ENCODE measurements around the gene CDK3.

The CDK3 gene

GRCh38 chr17:75979705-75980187 is 20.9 kb upstream of the CDK3 start:
- intact Hi-C loops (cut with DNase I; ENCODE audit: low total_unique reads): no loop called here
- Histone ChIP-seq H3K4me3 (peak overlapping the region; percentile 71 to 73), H3K4me1 (peaks cover 0 to 37% (median 27%) of the 10 kb centered on the region in 4 donors), H3K27ac (peak overlapping the region; percentile 93 to 99), H3K36me3 (no peaks in the 10 kb centered on the region), H3K27me3 (no peaks in the 10 kb centered on the region), H3K9me3 (no peaks in the 10 kb centered on the region)
- TF ChIP-seq CTCF (IDR thresholded peaks at IDR 0.05): no peak
- DNase-seq: no peak

GRCh38 chr17:75980188-75981018 is 20.3 kb upstream of the CDK3 start:
- H3K27me3 ChIP-seq: no peaks in the 10 kb centered on the region
- peaks cover 0 to 37% (median 26%) of the 10 kb centered on the region in 4 donors for H3K4me1 ChIP-seq
- H3K27ac ChIP-seq: peak overlapping the region; percentile 93 to 99
- peak in 1 of 2 donors; percentile 49 for DNase-seq
- no peak for TF ChIP-seq CTCF (IDR thresholded peaks at IDR 0.05)
- H3K36me3 ChIP-seq: no peaks in the 10 kb centered on the region
- no peaks in the 10 kb centered on the region for H3K9me3 ChIP-seq
- intact Hi-C loops (cut with DNase I; ENCODE audit: low total_unique reads): no loop called here
- H3K4me3 ChIP-seq: peak overlapping the region; percentile 71 to 73

- DNase-seq: peak; percentile 46 to 60
- Histone ChIP-seq H3K9me3 (no peaks in the 10 kb centered on the region), H3K4me1 (peaks cover 0 to 34% (median 25%) of the 10 kb centered on the region in 4 donors), H3K27me3 (no peaks in the 10 kb centered on the region), H3K4me3 (no peak overlapping the region), H3K36me3 (no peaks in the 10 kb centered on the region), H3K27ac (no peak overlapping the region)
- no peak for TF ChIP-seq CTCF (IDR thresholded peaks at IDR 0.05)
- intact Hi-C loops (cut with DNase I; ENCODE audit: low total_unique reads): no loop called here
These were observed 19.5 kb upstream of the CDK3 start for GRCh38 chr17:75981019-75981615.

GRCh38 chr17:75983501-75984181 is 17.0 kb upstream of the CDK3 start:
- TF ChIP-seq CTCF (IDR thresholded peaks at IDR 0.05): no peak
- H3K36me3 ChIP-seq: peaks cover 0 to 5% (median 0%) of the 10 kb centered on the region in 3 donors
- H3K27ac ChIP-seq: no peak overlapping the region
- peaks cover 0 to 11% (median 7%) of the 10 kb centered on the region in 4 donors for H3K4me1 ChIP-seq
- peak; percentile 37 to 57 for DNase-seq
- no peaks in the 10 kb centered on the region for H3K9me3 ChIP-seq
- no peak overlapping the region for H3K4me3 ChIP-seq
- intact Hi-C loops (cut with DNase I; ENCODE audit: low total_unique reads): no loop called here
- no peaks in the 10 kb centered on the region for H3K27me3 ChIP-seq

GRCh38 chr17:75985986-75986385 is 14.7 kb upstream of the CDK3 start:
- Histone ChIP-seq H3K27me3 (no peaks in the 10 kb centered on the region), H3K4me1 (no peaks in the 10 kb centered on the region), H3K4me3 (no peak overlapping the region), H3K9me3 (no peaks in the 10 kb centered on the region), H3K36me3 (peaks cover 0 to 10% (median 5%) of the 10 kb centered on the region in 3 donors), H3K27ac (no peak overlapping the region)
- intact Hi-C loops (cut with DNase I; ENCODE audit: low total_unique reads): no loop called here
- no peak for TF ChIP-seq CTCF (IDR thresholded peaks at IDR 0.05)
- peak in 1 of 2 donors; percentile 1 for DNase-seq
